Measurements from ENCODE around the gene NHS.

The NHS gene

DNA sequence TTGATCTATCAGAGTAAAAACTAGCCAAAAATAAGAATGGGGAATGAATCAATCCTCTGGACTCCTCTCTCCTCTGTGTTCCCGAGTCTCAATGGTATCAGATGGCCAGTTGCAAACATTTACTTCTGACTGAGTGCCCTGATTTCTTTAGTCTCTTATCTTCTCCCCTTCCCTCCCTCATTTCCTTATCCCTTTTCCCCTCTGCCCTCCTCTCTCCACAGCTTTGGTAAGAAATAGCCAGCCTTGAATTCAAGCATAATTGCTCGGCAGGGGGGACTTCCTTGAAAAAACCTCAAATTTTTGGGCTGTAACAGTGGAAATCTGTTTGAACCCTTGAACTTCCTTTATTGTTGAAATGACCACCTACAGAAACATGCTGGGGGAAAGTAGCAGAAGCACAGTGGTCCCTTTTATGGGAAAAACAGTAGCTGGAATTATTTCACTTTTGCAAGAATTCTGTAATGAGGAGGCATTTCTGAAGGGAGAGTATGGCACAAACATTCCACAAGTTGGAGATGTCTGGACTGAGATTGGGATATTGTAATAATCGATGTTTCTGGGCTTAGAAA, 40.3 kb downstream of the NHS start:
- in situ Hi-C loops (cut with MboI; ENCODE audit: low sequenced_read_pairs, unreplicated experiment): no loop called here
- no peak for DNase-seq (ENCODE audit: low spot score)
- no peak for TF ChIP-seq CTCF (IDR thresholded peaks at IDR 0.05; ENCODE audit: borderline replicate concordance, control extremely low read depth, extremely low read depth, insufficient read depth, missing control alignments)

GRCh38 chrX:17417372-17417771, 42.4 kb downstream of the NHS start:
- no peak for TF ChIP-seq CTCF (IDR thresholded peaks at IDR 0.05; ENCODE audit: borderline replicate concordance, control extremely low read depth, extremely low read depth, insufficient read depth, missing control alignments)
- in situ Hi-C loops (cut with MboI; ENCODE audit: low sequenced_read_pairs, unreplicated experiment): no loop called here

GRCh38 chrX:17425136-17425535, 50.1 kb downstream of the NHS start:
- no peak for TF ChIP-seq CTCF (IDR thresholded peaks at IDR 0.05; ENCODE audit: borderline replicate concordance, control extremely low read depth, extremely low read depth, insufficient read depth, missing control alignments)
- in situ Hi-C loops (cut with MboI; ENCODE audit: low sequenced_read_pairs, unreplicated experiment): no loop called here
- DNase-seq (ENCODE audit: low spot score): no peak

More at GRCh38 chrX:17417372-17417771, 42.4 kb downstream of the NHS start:
- no peak for DNase-seq (ENCODE audit: low spot score)

- in situ Hi-C loops (cut with MboI; ENCODE audit: low sequenced_read_pairs, unreplicated experiment): no loop called here
- DNase-seq (ENCODE audit: low spot score): no peak
- no peak for TF ChIP-seq CTCF (IDR thresholded peaks at IDR 0.05; ENCODE audit: borderline replicate concordance, control extremely low read depth, extremely low read depth, insufficient read depth, missing control alignments)
Measured at GRCh38 chrX:17425551-17425950, 50.6 kb downstream of the NHS start.

DNA sequence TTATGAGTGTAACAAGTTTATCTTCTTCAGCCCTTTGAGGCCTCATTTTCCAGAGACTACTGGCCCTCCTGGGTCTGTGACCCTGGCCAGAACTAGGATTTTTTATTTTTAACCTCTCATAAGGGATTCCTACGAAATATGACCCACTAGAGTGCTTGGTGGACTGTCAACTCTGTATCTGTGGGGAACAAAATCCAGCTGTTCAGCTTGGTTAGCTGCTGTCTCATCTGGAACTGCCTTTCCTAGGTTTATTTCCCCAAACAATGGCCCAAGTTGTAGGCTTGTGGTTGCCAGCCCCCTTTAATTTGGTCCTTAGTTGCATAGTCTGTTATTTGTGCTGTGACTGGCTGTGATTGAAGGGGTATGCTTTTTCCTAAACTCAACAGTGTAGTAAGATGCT, 56.2 kb downstream of the NHS start:
- in situ Hi-C loops (cut with MboI; ENCODE audit: low sequenced_read_pairs, unreplicated experiment): no loop called here
- no peak for TF ChIP-seq CTCF (IDR thresholded peaks at IDR 0.05; ENCODE audit: borderline replicate concordance, control extremely low read depth, extremely low read depth, insufficient read depth, missing control alignments)
- DNase-seq (ENCODE audit: low spot score): no peak

DNA sequence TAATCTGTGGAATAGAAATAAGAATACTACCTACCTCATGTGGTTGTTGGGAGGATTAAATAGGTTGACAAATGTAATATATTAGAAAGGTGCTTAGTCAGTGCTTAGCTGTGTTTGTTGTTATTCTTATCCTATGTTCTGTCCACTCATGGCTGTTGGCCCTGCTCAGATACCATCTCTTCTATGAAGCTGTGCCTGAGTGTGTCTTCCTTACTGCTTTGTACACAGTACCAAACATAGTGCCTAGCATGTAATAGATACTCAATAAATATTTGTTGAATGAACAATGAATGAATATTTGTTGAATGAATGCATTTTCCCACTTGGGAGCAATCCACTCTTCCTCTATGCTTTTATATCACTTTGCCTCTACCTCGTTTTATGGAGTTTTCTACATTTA, 57.2 kb downstream of the NHS start:
- no peak for DNase-seq (ENCODE audit: low spot score)
- TF ChIP-seq CTCF (IDR thresholded peaks at IDR 0.05; ENCODE audit: borderline replicate concordance, control extremely low read depth, extremely low read depth, insufficient read depth, missing control alignments): no peak
- in situ Hi-C loops (cut with MboI; ENCODE audit: low sequenced_read_pairs, unreplicated experiment): no loop called here

Measured in GM13976 (cell line).